ENCODE results near the gene FBXL13.
"Not testable (repeated sequence)": the region's sequence is repeated elsewhere in the genome, so short reads cannot be mapped to it uniquely, and the experiment has no call there.

DNA sequence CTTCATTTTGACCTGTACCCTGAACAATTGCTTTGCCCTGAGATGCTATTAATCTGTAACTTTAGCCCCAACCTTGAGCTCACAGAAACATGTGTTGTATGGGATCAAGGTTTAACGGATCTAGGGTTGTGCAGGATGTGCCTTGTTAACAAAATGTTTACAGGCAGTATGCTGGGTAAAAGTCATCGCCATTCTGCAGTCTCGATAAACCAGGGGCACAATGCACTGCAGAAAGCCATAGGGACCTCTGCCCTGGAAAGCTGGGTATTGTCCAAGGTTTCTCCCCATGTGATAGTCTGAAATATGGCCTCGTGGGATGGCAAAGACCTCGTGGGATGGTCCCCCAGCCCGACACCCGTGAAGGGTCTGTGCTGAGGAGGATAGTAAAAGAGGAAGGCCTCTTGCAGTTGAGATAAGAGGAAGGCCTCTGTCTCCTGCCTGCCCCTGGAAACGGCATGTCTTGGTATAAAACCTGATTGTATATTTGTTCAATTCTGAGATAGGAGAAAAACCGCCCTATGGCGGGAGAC, 236.0 kb downstream of the FBXL13 start:
- TF ChIP-seq, protein P1, sequence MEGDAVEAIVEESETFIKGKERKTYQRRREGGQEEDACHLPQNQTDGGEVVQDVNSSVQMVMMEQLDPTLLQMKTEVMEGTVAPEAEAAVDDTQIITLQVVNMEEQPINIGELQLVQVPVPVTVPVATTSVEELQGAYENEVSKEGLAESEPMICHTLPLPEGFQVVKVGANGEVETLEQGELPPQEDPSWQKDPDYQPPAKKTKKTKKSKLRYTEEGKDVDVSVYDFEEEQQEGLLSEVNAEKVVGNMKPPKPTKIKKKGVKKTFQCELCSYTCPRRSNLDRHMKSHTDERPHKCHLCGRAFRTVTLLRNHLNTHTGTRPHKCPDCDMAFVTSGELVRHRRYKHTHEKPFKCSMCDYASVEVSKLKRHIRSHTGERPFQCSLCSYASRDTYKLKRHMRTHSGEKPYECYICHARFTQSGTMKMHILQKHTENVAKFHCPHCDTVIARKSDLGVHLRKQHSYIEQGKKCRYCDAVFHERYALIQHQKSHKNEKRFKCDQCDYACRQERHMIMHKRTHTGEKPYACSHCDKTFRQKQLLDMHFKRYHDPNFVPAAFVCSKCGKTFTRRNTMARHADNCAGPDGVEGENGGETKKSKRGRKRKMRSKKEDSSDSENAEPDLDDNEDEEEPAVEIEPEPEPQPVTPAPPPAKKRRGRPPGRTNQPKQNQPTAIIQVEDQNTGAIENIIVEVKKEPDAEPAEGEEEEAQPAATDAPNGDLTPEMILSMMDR (IDR thresholded peaks at IDR 0.05): not testable (repeated sequence)
- TF ChIP-seq EP300, POLR2AphosphoS5 (IDR thresholded peaks at IDR 0.05): not testable (repeated sequence)
